GM13976 (cell line): ENCODE measurements around the gene CPVL.

Experiments used
- DNase-seq: peaks from one replicate; pipeline ENCODE4 v3.0.0; 2012; ENCODE audit warnings: low spot score
- in situ Hi-C: fragments of 300-500 bp; cut with MboI; formaldehyde crosslinking; loops from one replicate; pipeline ENCODE4 v1.12.0; 2022; ENCODE audit warnings: low sequenced_read_pairs, mixed read lengths, inconsistent platforms; ENCODE audit not compliant: unreplicated experiment
- TF ChIP-seq, protein P1 (sequence below): IDR thresholded peaks from 2 replicates; pipeline ENCODE4 v1.5.1; 2012; ENCODE audit warnings: borderline replicate concordance, mild to moderate bottlenecking; ENCODE audit not compliant: insufficient read depth; ENCODE audit errors: extremely low read depth, missing control alignments, control extremely low read depth

CPVL gene

GRCh38 chr7:29032146-29032545 lies 114.2 kb downstream of the CPVL start:
- DNase-seq, result no peak
- in situ Hi-C loops, result no loop called here
- TF ChIP-seq, protein P1, sequence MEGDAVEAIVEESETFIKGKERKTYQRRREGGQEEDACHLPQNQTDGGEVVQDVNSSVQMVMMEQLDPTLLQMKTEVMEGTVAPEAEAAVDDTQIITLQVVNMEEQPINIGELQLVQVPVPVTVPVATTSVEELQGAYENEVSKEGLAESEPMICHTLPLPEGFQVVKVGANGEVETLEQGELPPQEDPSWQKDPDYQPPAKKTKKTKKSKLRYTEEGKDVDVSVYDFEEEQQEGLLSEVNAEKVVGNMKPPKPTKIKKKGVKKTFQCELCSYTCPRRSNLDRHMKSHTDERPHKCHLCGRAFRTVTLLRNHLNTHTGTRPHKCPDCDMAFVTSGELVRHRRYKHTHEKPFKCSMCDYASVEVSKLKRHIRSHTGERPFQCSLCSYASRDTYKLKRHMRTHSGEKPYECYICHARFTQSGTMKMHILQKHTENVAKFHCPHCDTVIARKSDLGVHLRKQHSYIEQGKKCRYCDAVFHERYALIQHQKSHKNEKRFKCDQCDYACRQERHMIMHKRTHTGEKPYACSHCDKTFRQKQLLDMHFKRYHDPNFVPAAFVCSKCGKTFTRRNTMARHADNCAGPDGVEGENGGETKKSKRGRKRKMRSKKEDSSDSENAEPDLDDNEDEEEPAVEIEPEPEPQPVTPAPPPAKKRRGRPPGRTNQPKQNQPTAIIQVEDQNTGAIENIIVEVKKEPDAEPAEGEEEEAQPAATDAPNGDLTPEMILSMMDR, result no peak

- in situ Hi-C loops, result no loop called here
- no peak for DNase-seq
- TF ChIP-seq, protein P1, result no peak
Measured at GRCh38 chr7:29030781-29031275, 115.5 kb downstream of the CPVL start.

DNA sequence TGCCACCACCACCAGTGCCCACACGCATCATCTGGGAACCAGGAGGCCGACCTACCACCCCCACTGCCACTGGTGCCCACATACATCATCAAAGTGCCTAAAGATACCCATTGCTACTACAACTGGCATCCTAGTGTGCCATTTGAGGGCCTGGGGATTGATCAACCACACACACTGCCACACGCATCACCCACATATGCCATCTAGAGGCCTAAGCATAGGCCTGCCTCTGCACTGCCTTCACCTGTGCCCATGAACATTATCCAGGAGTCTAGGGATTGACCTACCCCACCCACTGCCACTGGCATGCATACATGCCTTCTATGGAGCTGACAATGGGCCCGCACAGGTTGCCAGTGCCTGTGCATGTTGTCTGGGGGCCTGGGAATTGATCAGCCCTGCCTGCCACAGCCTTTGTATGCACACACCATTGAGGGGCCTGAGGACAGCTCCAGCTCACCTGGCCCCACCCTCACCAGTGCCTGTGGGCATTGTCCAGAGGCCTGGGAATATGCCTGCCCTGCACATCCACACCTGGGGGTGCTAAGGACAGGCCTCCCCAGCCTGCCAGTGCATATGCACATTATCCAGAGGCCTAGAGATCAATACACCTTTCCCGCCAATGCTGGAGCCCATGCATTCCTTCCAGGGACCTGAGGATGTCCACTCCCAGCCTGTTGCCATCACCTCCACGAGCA lies 123.9 kb downstream of the CPVL start:
- in situ Hi-C loops, result no loop called here
- TF ChIP-seq, protein P1, result no peak
- no peak for DNase-seq

DNA sequence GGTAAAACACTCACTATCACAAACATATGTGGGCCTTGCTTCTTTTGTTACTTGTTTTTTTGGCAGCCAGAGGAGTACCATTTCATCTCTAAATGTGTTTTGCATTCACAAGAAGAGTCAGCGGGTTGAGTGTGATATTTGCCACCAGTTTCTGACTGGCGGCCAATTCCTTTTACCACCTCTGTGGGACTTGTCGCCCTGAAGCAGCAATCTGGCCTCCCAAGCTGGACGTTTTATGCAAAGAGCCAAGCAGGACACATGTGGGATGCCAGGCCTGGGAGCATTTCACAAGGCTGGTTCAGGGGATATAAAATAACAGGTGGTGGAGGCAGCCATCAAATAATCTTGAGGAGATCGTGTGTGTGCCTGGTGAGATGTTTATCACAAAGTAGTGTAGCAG lies 126.4 kb downstream of the CPVL start:
- TF ChIP-seq, protein P1, result no peak
- in situ Hi-C loops, result no loop called here
- no peak for DNase-seq

DNA sequence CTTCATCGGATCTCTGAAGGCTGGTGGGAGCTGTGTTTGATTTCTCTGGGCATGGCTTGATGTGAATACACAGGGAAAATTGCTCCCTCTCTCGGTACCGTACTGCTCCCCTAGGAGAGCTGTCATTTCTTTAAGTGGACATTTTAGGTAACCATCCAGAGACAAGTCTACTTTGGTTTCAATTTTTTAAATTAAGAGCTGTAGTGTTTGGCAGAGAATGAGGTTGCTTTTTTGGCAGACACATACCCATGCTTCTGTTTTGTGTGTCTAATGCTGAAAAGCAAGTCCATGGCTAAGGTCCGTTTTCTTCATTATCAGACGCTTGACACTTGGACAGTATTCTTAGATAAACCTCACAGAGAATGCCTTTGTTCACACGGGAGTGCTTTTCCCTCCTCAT lies 127.0 kb downstream of the CPVL start:
- no peak for DNase-seq

GRCh38 chr7:29017713-29018112 lies 128.6 kb downstream of the CPVL start:
- no peak for DNase-seq
- in situ Hi-C loops, result no loop called here
- TF ChIP-seq, protein P1, result no peak

More for the DNA sequence above, 127.0 kb downstream of the CPVL start:
- in situ Hi-C loops, result no loop called here
- TF ChIP-seq, protein P1, result no peak
